NT2/D1 (cell line): ENCODE results near the gene PNPLA3.

Experiments
- DNase-seq: peaks from one replicate; pipeline ENCODE4 v3.0.0-alpha.2; 2011; ENCODE audit warnings: low read depth, low spot score
- H3K27me3 ChIP-seq: 2 replicates; pipeline ENCODE4 v1.6.0; 2011; ENCODE audit warnings: mild to moderate bottlenecking; ENCODE audit not compliant: insufficient read length, insufficient read depth
- H3K36me3 ChIP-seq: 2 replicates; pipeline ENCODE4 v1.6.1; 2011; ENCODE audit warnings: mild to moderate bottlenecking, low read length, mixed read lengths; ENCODE audit not compliant: insufficient read depth, insufficient read length
- H3K4me1 ChIP-seq: 2 replicates; pipeline ENCODE4 v1.5.1; 2011; ENCODE audit not compliant: insufficient read depth, insufficient read length
- H3K4me3 ChIP-seq: 2 replicates; pipeline ENCODE4 v1.5.1; 2011; ENCODE audit warnings: low read depth; ENCODE audit not compliant: insufficient read length
- H3K9ac ChIP-seq: 2 replicates; pipeline ENCODE4 v1.6.0; 2011; ENCODE audit warnings: low read depth; ENCODE audit not compliant: insufficient read length
- H3K9me3 ChIP-seq: 2 replicates; pipeline ENCODE4 v1.5.1; 2011; ENCODE audit warnings: mild to moderate bottlenecking, low read length; ENCODE audit not compliant: insufficient read depth
- SUZ12 ChIP-seq: IDR thresholded peaks from 2 replicates; pipeline ENCODE4 v1.6.1; 2011; ENCODE audit not compliant: insufficient read length, insufficient read depth; ENCODE audit errors: extremely low read depth
- YY1 ChIP-seq: IDR thresholded peaks from 2 replicates; pipeline ENCODE4 v1.6.1; 2011; ENCODE audit not compliant: insufficient read length, insufficient read depth
- ZNF274 ChIP-seq: IDR thresholded peaks from 2 replicates; pipeline ENCODE4 v1.6.1; 2011; ENCODE audit warnings: mild to moderate bottlenecking, low read depth, low read length

Gene PNPLA3

DNA sequence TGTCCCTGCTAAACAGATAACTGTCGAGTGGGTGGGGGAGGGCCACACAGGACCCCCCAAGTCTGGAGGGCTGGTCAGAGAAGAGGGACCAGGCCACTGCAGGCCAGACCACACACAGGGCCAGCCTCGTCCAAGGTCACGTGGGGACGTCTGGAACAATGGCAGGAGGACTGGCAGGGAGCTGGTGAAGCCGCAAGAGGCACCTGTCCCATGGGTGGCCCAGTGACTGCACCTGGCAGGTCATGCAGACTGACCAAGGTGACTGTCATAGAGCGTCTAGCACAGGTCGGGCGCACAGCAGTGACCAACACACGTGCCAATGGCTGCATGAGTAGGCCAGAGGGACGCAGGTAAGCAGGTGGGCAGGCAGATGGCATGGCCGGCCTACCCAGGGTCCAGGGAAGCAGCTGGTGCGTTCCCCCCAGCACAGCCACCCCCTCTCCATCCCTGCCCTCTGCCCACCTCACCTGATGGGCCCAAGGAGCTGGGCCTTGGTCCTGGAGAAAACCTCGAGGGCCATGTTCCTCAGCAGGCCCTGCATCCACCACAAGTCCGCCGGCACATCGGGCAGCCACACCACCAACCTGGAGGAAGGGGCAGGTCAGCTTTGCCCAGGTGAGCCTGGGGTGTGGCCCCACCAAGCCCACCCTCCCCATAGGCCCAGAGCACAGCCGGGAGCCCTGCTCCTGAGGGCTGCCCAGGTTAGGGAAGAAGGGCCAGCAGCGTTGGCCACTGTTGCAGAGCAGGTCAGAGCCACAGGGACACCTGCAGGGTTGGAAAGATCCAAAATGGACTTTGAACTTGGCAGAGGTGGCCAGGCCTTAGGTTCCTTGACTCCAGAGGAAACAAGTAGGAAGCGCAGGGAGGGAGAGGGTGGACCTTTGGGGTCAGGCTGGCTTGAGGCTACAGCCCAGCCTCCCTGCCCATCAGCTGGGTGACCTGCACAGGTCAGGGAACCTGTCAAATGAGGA lies 42.2 kb upstream of the PNPLA3 start:
- Histone ChIP-seq H3K4me1 (peaks cover 5% of the 10 kb centered on the region), H3K27me3 (no peaks in the 10 kb centered on the region), H3K36me3 (no peaks in the 10 kb centered on the region), H3K4me3 (no peak overlapping the region), H3K9me3 (no peaks in the 10 kb centered on the region), H3K9ac (no peak overlapping the region)
- no peak for TF ChIP-seq YY1
- no peak for TF ChIP-seq SUZ12
- TF ChIP-seq ZNF274, result no peak
- DNase-seq, result no peak

- no peak overlapping the region for H3K4me3 ChIP-seq
- no peak for DNase-seq
Observed at GRCh38 chr22:43882122-43882767, 41.4 kb upstream of the PNPLA3 start.

DNA sequence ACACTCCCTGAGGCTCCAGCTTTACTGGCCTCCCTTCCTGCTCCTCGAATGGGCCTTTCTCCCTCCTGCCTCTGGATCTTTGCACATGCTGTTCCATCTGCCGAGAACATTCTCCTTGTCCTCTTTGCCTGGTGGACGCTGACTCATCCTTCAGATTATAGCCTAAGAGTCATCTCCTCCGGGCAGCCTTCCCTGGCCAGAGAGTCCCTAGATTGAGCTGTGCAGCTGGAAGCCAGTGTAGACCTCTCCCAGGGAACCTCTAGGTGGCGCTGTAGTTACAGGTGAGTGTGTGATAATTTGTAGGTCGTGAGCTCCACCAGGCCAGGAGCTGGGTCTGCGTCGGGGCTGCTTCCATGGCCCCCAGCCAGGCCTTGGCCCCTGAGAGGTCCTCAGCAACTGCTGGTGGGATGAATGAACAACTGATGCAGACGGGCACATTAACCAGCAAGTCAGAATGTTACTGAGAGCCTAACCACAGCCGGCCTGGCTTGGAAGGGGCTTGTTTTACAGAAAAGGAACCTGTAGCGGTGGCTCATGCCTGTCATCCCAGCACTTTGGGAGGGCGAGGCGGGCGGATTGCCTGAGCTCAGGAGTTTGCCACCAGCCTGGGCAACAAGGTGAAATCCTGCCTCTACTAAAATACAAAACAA lies 40.5 kb upstream of the PNPLA3 start:
- TF ChIP-seq SUZ12 (no peak), ZNF274 (no peak), YY1 (no peak)
- DNase-seq, result peak; percentile 82
- H3K4me1 ChIP-seq, result peaks cover 5% of the 10 kb centered on the region
- no peak overlapping the region for H3K4me3 ChIP-seq
- H3K9ac ChIP-seq, result no peak overlapping the region
- no peaks in the 10 kb centered on the region for H3K36me3 ChIP-seq
- no peaks in the 10 kb centered on the region for H3K9me3 ChIP-seq
- no peaks in the 10 kb centered on the region for H3K27me3 ChIP-seq

More at GRCh38 chr22:43882122-43882767, 41.4 kb upstream of the PNPLA3 start:
- H3K9me3 ChIP-seq, result no peaks in the 10 kb centered on the region
- no peak for TF ChIP-seq SUZ12
- TF ChIP-seq YY1, result no peak
- no peak for TF ChIP-seq ZNF274
- peaks cover 5% of the 10 kb centered on the region for H3K4me1 ChIP-seq
- no peaks in the 10 kb centered on the region for H3K36me3 ChIP-seq
- no peak overlapping the region for H3K9ac ChIP-seq
- no peaks in the 10 kb centered on the region for H3K27me3 ChIP-seq

DNA sequence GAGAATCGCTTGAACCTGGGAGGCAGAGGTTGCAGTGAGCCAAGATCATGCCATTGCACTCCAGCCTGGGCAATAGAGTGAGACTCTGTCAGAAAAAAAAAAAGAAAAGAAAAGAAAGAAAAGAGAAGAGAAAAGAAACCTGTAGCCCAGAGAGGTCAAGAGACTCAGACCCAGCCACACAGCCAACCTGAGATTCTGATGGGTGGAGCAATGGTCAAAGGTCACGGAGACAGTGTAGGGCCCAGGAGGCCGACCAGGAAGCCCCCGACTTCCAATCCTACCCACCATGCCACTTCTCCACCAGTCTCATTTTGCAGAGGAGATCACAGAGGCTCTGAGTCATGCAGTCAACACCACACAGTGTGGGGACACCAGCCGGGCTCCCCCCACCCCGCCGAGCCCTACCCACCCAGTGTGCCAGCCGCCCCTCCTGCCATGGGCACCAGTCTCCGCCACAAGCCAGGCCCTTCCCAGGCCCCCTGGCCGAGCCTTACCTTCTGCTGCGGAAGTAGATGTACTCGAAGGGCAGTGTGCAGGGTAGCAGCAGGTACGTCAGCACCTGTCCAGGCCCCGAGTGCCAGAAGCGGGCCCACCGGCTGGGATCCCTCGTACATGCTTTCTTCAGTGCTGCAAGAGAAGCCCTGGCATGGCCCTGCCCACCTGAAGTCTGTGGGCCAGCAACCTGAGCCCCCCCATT lies 39.7 kb upstream of the PNPLA3 start:
- Histone ChIP-seq H3K4me1 (peaks cover 4% of the 10 kb centered on the region), H3K4me3 (no peak overlapping the region), H3K27me3 (no peaks in the 10 kb centered on the region), H3K9ac (no peak overlapping the region), H3K36me3 (no peaks in the 10 kb centered on the region), H3K9me3 (no peaks in the 10 kb centered on the region)
- no peak for DNase-seq
- no peak for TF ChIP-seq SUZ12
- no peak for TF ChIP-seq ZNF274
- no peak for TF ChIP-seq YY1

- H3K27me3 ChIP-seq, result peaks cover 2% of the 10 kb centered on the region
- H3K9ac ChIP-seq, result no peak overlapping the region
- no peak for TF ChIP-seq SUZ12
- no peak for TF ChIP-seq YY1
- TF ChIP-seq ZNF274, result no peak
- H3K4me3 ChIP-seq, result no peak overlapping the region
- H3K9me3 ChIP-seq, result no peaks in the 10 kb centered on the region
- peaks cover 5% of the 10 kb centered on the region for H3K4me1 ChIP-seq
- DNase-seq, result no peak
- H3K36me3 ChIP-seq, result no peaks in the 10 kb centered on the region
Observed at GRCh38 chr22:43884600-43885318, 38.8 kb upstream of the PNPLA3 start.

GRCh38 chr22:43885319-43885671 lies 38.3 kb upstream of the PNPLA3 start:
- H3K36me3 ChIP-seq, result no peaks in the 10 kb centered on the region
- no peak for TF ChIP-seq YY1
- TF ChIP-seq ZNF274, result no peak
- no peak for TF ChIP-seq SUZ12
- no peak for DNase-seq
- no peak overlapping the region for H3K9ac ChIP-seq
- H3K9me3 ChIP-seq, result no peaks in the 10 kb centered on the region
- H3K4me1 ChIP-seq, result peaks cover 5% of the 10 kb centered on the region
- no peak overlapping the region for H3K4me3 ChIP-seq
- H3K27me3 ChIP-seq, result peaks cover 8% of the 10 kb centered on the region
